Retina (tissue), 1 donor: ENCODE results near the gene ATXN1.
"Not testable (repeated sequence)": the region's sequence is repeated elsewhere in the genome, so short reads cannot be mapped to it uniquely, and the experiment has no call there.

Source experiments
- DNase-seq: peaks from one replicate; pipeline ENCODE4 v3.0.0-alpha.2; 2016

Gene ATXN1

GRCh38 chr6:16285467-16286150 lies 475.7 kb downstream of the ATXN1 start:
- DNase-seq: no peak

DNA sequence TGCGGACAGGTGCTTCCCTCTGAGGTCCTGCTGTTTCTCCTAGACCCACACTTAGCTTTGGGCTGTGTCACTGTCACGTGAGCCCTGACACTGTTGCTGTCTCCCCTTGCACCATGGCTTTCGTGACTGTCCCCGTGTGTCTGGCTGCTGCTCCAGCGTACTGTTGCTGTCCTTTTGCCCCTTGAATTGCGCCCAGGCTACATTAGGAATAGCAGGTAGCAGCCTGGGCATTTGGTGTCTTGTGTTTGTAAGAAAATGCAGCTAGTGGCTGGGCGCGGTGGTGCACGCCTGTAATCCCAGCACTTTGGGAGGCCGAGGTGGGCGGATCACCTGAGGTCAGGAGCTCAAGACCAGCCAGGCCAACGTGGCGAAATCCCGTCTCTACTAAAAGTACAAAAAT lies 476.8 kb downstream of the ATXN1 start:
- DNase-seq: no peak

DNA sequence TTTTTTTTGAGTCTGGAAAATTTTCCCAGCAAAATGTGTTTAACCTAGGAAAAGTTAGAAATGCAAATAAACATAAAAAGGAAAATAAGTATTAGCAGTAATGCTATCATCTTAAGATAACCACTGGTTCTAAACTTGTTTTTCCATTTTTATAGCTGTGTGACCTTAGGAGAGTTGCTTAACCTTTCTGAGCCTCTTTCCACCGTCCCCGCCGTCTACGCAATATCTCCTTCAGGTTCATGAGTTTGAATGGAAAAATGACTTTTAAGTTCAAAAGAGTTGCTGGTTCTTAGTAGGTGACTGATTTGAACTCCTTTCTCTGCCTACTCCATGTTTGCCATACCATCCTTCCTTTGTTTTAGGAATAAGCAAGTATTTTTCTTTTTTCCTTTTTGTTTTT lies 478.9 kb downstream of the ATXN1 start:
- DNase-seq: no peak

DNA sequence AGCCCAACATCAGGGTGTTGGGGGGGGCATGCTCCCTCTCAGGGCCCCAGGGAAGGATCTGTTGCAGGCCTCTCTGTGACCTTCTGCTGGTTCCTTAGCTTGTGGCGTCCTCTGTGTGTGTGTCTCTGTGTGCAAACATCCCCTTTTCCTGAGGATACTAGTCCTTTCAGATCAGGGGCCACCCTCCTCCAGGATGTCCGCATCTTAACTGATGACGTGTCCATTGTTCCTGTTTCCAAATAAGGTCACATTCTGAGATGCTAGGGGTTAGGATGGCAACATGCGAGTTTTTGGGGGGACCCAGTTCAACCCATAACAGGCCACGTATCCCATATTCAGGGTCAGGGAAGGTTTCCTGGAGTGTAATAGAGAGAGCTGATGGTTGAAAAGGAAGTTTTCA lies 482.0 kb downstream of the ATXN1 start:
- DNase-seq: no peak

DNA sequence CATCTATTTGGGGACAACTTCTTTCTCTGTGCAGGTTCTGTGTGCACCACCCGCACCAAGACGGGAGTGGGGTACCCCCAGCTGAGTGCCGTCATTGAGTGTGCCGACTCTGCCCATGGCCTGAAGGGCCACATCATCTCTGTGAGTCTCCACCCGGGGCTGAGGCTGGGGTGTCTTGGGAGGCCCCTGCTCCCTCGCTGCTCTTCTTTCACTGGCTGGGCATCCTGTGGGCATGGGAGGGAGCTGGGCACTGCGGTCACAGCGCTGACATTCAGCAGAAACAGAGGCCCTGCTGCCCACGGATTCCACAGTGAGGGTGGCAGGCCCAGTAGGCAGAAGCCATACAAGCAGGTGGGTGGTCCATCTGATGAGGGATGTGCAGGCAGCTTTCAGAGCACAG lies 482.5 kb downstream of the ATXN1 start:
- DNase-seq: no peak

DNA sequence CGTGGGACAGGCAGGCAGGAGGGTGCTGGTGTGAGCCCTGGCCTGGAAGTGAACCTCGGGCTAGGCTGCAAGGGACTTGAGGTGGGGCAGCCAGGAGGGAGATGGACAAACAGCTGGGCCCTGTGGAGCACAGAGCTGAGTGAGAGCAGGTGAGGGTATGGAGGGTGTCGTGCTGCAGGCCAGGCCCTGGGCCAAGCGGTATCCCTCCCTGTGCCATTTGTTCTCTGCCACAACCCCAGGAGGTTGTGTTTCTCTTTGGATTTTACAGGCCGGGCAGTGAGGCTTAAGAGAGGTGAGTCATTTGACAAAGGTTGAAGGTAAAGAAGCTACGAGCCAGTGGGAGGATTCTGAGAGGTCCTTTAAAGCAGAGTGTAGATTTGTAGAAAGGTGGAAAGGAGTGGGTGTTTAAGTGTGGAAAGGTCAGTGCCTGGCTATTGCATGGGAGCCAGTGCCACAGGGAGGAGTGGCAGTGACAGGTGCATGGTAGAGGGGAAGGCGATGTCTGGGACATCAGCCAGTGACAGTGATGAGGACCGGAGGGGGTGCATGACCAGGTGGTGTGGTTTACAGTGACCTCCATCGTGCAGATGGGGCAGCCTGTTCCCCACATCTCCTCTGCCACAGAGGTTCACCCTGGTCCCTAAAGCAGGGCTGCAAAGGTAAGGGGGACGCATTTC lies 483.1 kb downstream of the ATXN1 start:
- no peak for DNase-seq

DNA sequence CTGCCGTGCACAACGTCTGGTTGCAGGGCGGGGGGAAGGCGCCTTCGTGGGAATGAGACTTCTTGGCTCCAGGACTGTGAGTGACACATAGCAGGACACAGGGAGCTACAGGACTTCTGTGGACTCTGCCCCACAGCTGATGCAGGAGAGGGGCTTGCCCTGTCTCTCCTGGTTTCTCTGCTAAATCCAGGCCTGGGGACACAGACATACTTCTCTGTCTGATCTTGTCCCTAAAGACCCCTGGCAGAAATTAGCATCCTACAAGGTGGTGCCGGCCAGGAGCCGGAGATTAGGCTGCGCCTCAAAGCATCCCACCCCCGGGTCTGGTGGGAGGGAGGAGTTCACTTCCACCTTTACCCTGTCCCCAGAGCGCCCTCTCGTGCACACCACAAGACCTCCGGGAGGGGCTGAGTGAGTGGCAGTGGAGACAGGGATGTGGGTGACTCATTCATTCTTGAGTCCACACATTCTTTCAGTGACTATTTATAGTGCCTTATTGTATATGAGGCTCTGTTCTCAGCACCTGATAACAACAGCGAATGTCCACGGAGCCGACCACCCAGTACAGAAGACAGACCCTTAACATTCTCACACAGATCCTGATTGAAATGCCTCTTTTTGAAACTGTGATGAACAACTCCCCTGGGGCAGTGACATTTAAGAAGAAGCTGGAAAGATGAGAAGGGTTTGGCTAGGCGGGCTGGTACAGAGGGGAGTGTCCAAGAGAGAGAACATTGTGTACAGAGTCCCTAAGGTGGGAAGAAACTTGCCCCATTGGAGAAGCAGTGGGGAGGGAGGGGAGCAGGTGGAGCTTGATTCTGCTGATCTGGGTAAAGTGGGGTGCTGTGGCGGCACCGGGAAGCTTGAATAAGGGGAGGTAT lies 483.9 kb downstream of the ATXN1 start:
- no peak for DNase-seq

DNA sequence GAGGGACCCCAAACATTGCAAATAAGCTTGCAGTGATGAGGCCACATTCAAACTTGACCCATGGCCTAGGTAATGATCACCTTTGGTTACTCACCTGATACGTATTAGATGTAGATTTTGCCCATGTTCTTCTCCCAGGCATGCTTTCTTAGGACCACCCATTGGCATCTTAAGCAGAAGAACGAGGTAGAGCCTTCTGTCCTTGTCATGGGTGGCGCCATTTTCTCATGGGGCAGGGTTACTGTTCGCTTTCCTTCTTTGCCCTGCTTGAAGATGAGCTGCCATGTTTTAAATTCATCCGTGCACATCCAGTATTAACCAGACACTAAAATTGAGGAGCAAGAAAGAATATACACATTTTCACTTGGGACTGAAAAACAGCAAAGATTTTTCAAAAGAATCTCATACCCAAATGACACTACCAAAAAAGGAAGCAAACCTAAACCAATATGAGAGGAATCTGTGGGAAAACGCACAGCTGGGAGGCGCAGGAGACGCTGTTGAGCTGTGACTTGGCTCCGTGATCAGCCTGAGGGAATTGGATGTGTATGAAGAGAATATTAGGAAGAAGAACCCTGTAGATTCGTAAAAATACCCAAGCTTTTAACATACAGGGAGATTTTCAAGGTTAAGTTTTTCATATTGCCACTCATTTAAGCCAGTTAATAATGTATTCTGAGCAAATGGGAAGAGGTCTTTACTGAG lies 486.2 kb downstream of the ATXN1 start:
- no peak for DNase-seq

GRCh38 chr6:16274483-16274882 lies 486.8 kb downstream of the ATXN1 start:
- DNase-seq: no peak

GRCh38 chr6:16273256-16273655 lies 488.0 kb downstream of the ATXN1 start:
- no peak for DNase-seq

DNA sequence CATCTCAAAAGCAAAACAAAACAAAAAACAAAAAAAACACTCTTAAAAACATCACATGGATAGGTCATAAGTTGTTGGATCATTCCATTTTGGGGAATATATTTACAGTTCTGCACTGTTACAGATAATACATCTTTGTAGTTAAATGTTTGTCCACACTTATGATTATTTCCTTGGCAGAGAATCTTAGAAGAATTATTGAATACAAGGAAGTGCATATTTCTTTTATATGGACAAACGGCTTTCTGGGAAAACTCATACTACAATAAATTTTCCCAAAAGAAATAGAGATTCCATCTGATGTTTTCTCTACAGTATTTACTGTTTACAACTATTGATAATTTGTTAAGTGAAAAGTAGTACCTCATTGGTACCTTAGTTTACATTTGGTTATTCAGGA lies 489.1 kb downstream of the ATXN1 start:
- no peak for DNase-seq

DNA sequence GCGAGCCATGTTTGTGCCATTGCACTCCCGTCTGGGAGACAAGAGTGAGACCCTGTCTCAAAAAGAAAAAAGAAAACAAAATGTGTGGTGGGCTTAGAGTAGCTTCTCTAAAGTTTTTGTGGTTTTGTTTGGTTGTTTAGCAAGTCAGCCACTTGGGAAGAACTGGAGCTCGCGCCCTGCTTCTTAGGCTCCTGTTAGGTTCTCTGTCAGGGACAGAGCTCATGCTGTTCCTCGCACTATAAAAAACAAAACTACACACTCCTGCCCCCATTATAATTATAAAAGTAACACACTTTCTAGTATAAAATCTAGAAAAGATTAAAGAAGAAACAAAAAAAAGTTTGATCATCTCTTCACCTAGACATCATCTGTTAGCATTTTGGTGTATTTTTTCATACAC lies 489.8 kb downstream of the ATXN1 start:
- no peak for DNase-seq

- no peak for DNase-seq
These were observed 491.0 kb downstream of the ATXN1 start for GRCh38 chr6:16270178-16270794.

- not testable (repeated sequence) for DNase-seq
These were observed 491.7 kb downstream of the ATXN1 start for GRCh38 chr6:16269442-16270070.

DNA sequence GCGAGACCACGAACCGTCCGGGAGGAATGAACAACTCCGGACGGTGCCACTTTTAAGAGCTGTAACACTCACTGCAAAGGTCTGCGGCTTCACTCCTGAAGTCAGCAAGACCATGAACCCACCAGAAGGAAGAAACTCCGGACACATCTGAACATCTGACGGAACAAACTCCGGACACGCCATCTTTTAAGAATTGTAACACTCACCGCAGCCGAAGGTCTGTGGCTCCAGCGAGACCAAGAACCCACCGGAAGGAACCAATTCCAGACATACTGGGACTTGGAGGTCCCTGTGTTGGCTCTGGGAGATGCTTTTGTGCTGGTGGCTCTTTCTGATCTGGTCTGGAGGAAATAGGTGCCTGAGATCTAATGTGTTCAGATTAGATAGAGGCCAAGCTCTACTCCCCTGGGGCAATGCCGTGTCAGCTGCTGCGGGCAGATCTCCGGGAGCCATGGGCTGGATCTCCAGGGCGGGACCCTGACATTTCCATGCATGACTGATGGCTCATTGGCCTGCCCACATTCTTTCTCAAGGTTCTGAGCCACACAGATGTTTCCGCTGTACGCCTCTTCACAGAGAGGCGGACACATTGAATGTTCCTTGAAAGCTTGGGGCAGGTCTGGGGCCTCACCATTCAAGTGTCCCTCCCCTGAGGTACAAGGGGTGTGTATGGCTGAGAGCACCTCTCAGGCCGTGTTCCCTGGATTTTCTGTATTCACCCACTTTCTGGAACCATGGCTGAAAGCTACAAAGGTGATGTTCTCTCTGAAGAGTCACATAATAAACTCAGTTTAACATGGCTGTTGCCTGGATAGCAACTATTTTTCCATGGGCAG lies 493.6 kb downstream of the ATXN1 start:
- DNase-seq: no peak

DNA sequence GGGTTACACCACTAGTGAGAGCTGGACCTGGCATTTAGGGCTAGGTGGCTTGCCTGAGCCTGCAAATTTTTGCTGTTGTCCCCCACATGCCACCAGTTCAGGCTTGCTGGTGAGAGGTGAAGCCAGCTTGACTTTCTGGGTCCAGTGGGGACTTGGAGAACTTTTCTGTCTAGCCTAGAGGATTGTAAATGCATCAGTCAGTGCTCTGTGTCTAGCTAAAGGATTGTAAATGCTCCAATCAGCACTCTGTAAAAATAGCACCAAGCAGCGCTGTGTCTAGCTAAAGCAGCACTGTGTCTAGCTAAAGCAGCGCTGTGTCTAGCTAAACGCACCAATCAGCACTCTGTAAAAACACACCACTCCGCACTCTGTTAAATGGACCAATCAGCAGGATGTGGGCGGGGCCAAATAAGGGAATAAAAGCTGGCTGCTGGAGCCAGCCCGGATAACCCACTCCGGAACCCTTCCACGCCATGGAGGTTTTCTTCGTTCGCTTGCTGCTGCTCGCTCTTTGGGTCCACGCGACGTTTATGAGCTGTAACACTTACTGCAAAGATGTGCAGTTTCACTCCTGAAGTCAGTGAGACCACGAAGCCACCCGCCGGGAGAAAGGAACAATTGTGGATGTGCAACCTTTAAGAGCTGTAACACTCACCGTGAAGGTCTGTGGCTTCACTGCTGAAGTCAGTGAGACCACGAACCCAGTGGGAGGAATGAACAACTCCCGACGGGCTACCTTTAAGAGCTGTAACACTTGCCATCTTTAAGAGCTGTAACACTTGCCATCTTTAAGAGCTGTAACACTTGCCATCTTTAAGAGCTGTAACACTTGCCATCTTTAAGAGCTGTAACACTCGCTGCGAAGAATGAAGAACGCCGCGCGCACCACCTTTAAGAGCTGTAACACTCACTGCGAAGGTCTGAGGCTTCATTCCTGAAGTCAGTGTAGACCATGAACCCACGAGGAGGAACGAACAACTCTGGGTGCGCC lies 495.6 kb downstream of the ATXN1 start:
- no peak for DNase-seq

DNA sequence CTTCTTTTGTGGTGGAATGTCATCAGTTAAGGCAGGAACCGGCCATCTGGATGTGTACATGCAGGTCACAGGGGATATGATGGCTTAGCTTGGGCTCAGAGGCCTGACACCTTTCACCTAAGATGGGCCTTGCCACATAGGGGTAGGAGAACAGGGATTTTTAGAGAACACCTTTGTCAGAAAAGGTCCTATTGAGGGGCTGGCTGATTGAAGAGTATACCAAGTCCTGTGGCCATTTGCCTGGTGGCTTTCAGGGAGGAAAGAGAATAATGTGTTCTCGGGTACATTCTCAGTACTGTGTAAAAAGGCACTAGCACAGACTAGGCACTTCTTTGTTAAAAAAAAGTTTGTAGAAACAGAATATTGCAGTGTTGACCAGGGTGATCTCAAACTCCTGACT lies 496.5 kb downstream of the ATXN1 start:
- DNase-seq: no peak

- DNase-seq: not testable (repeated sequence)
These were observed 497.7 kb downstream of the ATXN1 start for GRCh38 chr6:16263464-16264099.

GRCh38 chr6:16262773-16263172 lies 498.5 kb downstream of the ATXN1 start:
- DNase-seq: not testable (repeated sequence)
